H9 (cell line): ENCODE measurements around the gene RASA3. TPM values are rescaled to one million over a fixed set of nuclear protein-coding genes. Genes with fewer than 3 reads are reported as not detected.

Source experiments
- DNase-seq: peaks from one replicate; pipeline ENCODE4 v3.0.0-alpha.2; 2017
- H2AFZ ChIP-seq: one replicate; pipeline ENCODE4 v1.6.1; 2013; ENCODE audit warnings: mild to moderate bottlenecking, low read length, control low read depth, moderate library complexity
- H2AK5ac ChIP-seq: 2 replicates; pipeline ENCODE4 v1.6.1; 2013; ENCODE audit warnings: low read length, control low read depth, mixed read lengths; ENCODE audit not compliant: insufficient read length
- H2BK120ac ChIP-seq: one replicate; pipeline ENCODE4 v1.6.1; 2013; ENCODE audit warnings: low read depth, mild to moderate bottlenecking, low read length, control low read depth, inconsistent platforms; ENCODE audit not compliant: poor library complexity, severe bottlenecking
- H2BK12ac ChIP-seq: 2 replicates; pipeline ENCODE4 v1.6.1; 2013; ENCODE audit warnings: low read length, control low read depth, mixed read lengths, low read depth; ENCODE audit not compliant: insufficient read length
- H2BK15ac ChIP-seq: 2 replicates; pipeline ENCODE4 v1.6.1; 2013; ENCODE audit warnings: low read depth, low read length, control low read depth
- H2BK20ac ChIP-seq: one replicate; pipeline ENCODE4 v1.6.1; 2013; ENCODE audit warnings: low read depth, mild to moderate bottlenecking, low read length, control low read depth, inconsistent platforms; ENCODE audit not compliant: poor library complexity, severe bottlenecking
- H2BK5ac ChIP-seq: 2 replicates; pipeline ENCODE4 v1.6.1; 2013; ENCODE audit warnings: low read length, control low read depth, mixed read lengths; ENCODE audit not compliant: insufficient read length
- H3K14ac ChIP-seq: 2 replicates; pipeline ENCODE4 v1.6.1; 2013; ENCODE audit warnings: low read length, control low read depth; ENCODE audit not compliant: insufficient read depth
- H3K18ac ChIP-seq: 2 replicates; pipeline ENCODE4 v1.6.1; 2013; ENCODE audit warnings: low read depth, mild to moderate bottlenecking, mixed read lengths, low read length, control low read depth; ENCODE audit not compliant: insufficient read length
- H3K23ac ChIP-seq: 2 replicates; pipeline ENCODE4 v1.6.1; 2013; ENCODE audit warnings: low read length, control low read depth, mixed read lengths, low read depth; ENCODE audit not compliant: insufficient read length
- H3K23me2 ChIP-seq: 2 replicates; pipeline ENCODE4 v1.6.1; 2013; ENCODE audit warnings: low read depth, mild to moderate bottlenecking, mixed read lengths, low read length, control low read depth; ENCODE audit not compliant: insufficient read length, poor library complexity, severe bottlenecking
- H3K27ac ChIP-seq: 2 replicates; pipeline ENCODE4 v1.5.1; 2013; ENCODE audit warnings: low read length, control low read depth, mixed read lengths, low read depth; ENCODE audit not compliant: insufficient read length
- H3K27me3 ChIP-seq: 2 replicates; pipeline ENCODE4 v1.6.1; 2013; ENCODE audit warnings: low read length, control low read depth, inconsistent platforms; ENCODE audit not compliant: insufficient read depth
- H3K4ac ChIP-seq: 2 replicates; pipeline ENCODE4 v1.6.1; 2013; ENCODE audit warnings: low read depth, mild to moderate bottlenecking, control low read depth, inconsistent platforms, low read length, moderate library complexity
- H3K4me1 ChIP-seq: 2 replicates; pipeline ENCODE4 v1.6.1; 2013; ENCODE audit warnings: low read length, control low read depth, inconsistent platforms; ENCODE audit not compliant: insufficient read depth
- H3K4me2 ChIP-seq: 2 replicates; pipeline ENCODE4 v1.6.1; 2013; ENCODE audit warnings: low read length, control low read depth, mixed read lengths; ENCODE audit not compliant: insufficient read length, insufficient read depth
- H3K56ac ChIP-seq: 2 replicates; pipeline ENCODE4 v1.6.1; 2013; ENCODE audit warnings: low read depth, mild to moderate bottlenecking, mixed read lengths, low read length, control low read depth; ENCODE audit not compliant: insufficient read length
- H3K79me1 ChIP-seq: 2 replicates; pipeline ENCODE4 v1.6.1; 2013; ENCODE audit warnings: low read depth, mild to moderate bottlenecking, moderate library complexity, low read length, control low read depth, inconsistent platforms; ENCODE audit not compliant: insufficient read depth, poor library complexity, severe bottlenecking
- H3K79me2 ChIP-seq: 2 replicates; pipeline ENCODE4 v1.6.1; 2013; ENCODE audit warnings: low read length, control low read depth, inconsistent platforms; ENCODE audit not compliant: insufficient read depth
- H3K9ac ChIP-seq: 2 replicates; pipeline ENCODE4 v1.6.1; 2013; ENCODE audit warnings: low read length, control low read depth, mixed read lengths; ENCODE audit not compliant: insufficient read length; ENCODE audit errors: extremely low read depth
- H3K9me3 ChIP-seq: one replicate; pipeline ENCODE4 v1.6.1; 2013; ENCODE audit warnings: low read depth, low read length, inconsistent platforms; ENCODE audit not compliant: control insufficient read depth
- H3T11ph ChIP-seq: one replicate; pipeline ENCODE4 v1.6.1; 2013; ENCODE audit warnings: mild to moderate bottlenecking, low read length, control low read depth, inconsistent platforms
- H4K20me1 ChIP-seq: one replicate; pipeline ENCODE4 v1.6.1; 2013; ENCODE audit not compliant: control insufficient read depth, insufficient read length, insufficient read depth
- H4K5ac ChIP-seq: 2 replicates; pipeline ENCODE4 v1.6.1; 2013; ENCODE audit warnings: low read depth, mild to moderate bottlenecking, mixed read lengths, low read length, control low read depth; ENCODE audit not compliant: insufficient read length
- H4K8ac ChIP-seq: replicated peaks from 2 replicates; pipeline ENCODE4 v1.6.1; 2013; ENCODE audit warnings: low read length, control low read depth, mixed read lengths, low read depth; ENCODE audit not compliant: insufficient read length
- H4K91ac ChIP-seq: 2 replicates; pipeline ENCODE4 v1.6.1; 2013; ENCODE audit warnings: low read depth, mild to moderate bottlenecking, moderate library complexity, mixed read lengths, low read length, control low read depth; ENCODE audit not compliant: insufficient read length
- H3K27ac Mint-ChIP-seq, 3 experiments: 2 replicates in 2 of 3; 3 replicates in 1 of 3; pipeline ENCODE4 v1.8.0; 2020 to 2021; ENCODE audit warnings: mixed read lengths in 3 of 3, mild to moderate bottlenecking in 1 of 3, moderate library complexity in 1 of 3
- H3K27me3 Mint-ChIP-seq: 2 replicates; pipeline ENCODE4 v1.8.0; 2021; ENCODE audit warnings: low read depth, mild to moderate bottlenecking, moderate library complexity, mixed read lengths
- H3K36me3 Mint-ChIP-seq, 3 experiments: 2 replicates in 2 of 3; 3 replicates in 1 of 3; pipeline ENCODE4 v1.8.0; 2020 to 2021; ENCODE audit warnings: low read depth in 3 of 3, mixed read lengths in 3 of 3; ENCODE audit not compliant: insufficient read depth in 1 of 3
- H3K4me1 Mint-ChIP-seq, 2 experiments: 2 replicates each; pipeline ENCODE4 v1.8.0; 2020; ENCODE audit warnings: mixed read lengths in 2 of 2
- H3K4me3 Mint-ChIP-seq, 2 experiments: 2 replicates in 1 of 2; 3 replicates in 1 of 2; pipeline ENCODE4 v1.8.0; 2020 to 2021; ENCODE audit warnings: mild to moderate bottlenecking in 2 of 2, mixed read lengths in 2 of 2, moderate library complexity in 1 of 2
- H3K9me3 Mint-ChIP-seq, 2 experiments: 2 replicates in 1 of 2; 3 replicates in 1 of 2; pipeline ENCODE4 v1.8.0; 2020; ENCODE audit warnings: mild to moderate bottlenecking in 2 of 2, mixed read lengths in 2 of 2, moderate library complexity in 1 of 2
- WGBS: extraction: QIAGEN DNeasy Blood & Tissue Kit; methylation state at CpG from one replicate; pipeline ENCODE4 v1.1.7; 2013; ENCODE audit warnings: missing lambda C conversion rate, low lambda C conversion rate, mixed read lengths; ENCODE audit not compliant: insufficient read length; ENCODE audit errors: extremely low coverage; 5-methylcytosine and 5-hydroxymethylcytosine counted together
- total RNA-seq: library from RNA; stranded (reverse); gene quantifications from 2 replicates; pipeline ENCODE4 v1.2.1, GENCODE V29; 2021
- TF ChIP-seq, protein P1 (sequence below): fragments of 200-600 bp; sonication (generic); conservative IDR thresholded peaks from 3 replicates; pipeline ENCODE4 v1.8.0; 2021; ENCODE audit warnings: antibody characterized with exemption, mild to moderate bottlenecking

RASA3 gene
- total RNA-seq, 1 experiment from 2014 or later, result 12.3 TPM

DNA sequence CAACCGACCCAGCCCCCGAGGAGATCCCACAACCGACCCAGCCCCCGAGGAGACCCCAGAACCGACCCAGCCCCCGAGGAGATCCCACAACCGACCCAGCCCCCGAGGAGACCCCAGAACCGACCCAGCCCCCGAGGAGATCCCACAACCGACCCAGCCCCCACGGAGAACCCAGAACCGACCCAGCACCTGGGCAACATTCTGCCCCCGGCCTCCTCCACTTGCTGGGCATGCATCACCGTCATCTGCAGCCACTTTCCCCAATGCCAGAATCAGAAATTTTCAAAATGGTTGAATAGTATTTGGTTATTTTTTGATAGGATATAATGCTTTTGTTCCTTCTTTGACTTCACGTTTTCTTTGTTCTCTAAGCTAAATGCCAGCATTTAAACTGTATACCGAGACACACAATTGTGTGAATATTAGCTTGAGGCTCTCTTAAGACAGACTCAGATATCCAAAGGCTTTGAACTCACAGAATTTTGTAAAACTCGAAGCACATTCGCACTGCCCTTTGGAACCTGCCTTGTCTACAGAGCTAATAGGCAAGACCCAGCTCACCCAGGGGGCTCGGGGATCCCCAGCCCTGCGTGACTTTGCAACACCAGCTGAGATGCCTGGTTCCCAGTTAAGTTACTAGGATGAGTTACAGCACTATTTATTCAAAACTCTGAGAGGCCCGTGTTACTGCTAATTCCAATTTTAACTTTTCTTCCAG lies 15.5 kb upstream of the RASA3 start:
- Histone ChIP-seq H4K91ac (no peak overlapping the region), H3K79me2 (no peaks in the 10 kb centered on the region), H3K4me1 (no peaks in the 10 kb centered on the region; the same call in 1 of the 2 replicates), H2BK15ac (no peak overlapping the region), H2BK5ac (no peak overlapping the region), H2AK5ac (no peak overlapping the region), H3K14ac (no peak overlapping the region), H3K23me2 (no peaks in the 10 kb centered on the region), H2BK120ac (no peak overlapping the region), H4K20me1 (no peaks in the 10 kb centered on the region), H4K8ac (no peak overlapping the region), H3K18ac (no peak overlapping the region), H3K27me3 (no peaks in the 10 kb centered on the region), H4K5ac (no peak overlapping the region), H3K56ac (no peak overlapping the region), H2BK20ac (no peak overlapping the region), H2AFZ (no peak overlapping the region), H3K9me3 (no peaks in the 10 kb centered on the region), H3K9ac (no peak overlapping the region), H3K79me1 (no peaks in the 10 kb centered on the region), H3T11ph (no peak overlapping the region), H2BK12ac (no peak overlapping the region), H3K4ac (no peak overlapping the region), H3K4me2 (no peak overlapping the region), H3K23ac (no peak overlapping the region), H3K27ac (no peak overlapping the region)
- Mint-ChIP-seq H3K4me1 (peaks cover 10 to 11% of the 10 kb centered on the region in 2 experiments), H3K4me3 (no peak overlapping the region; a peak in 1 of 5 replicates), H3K27ac (no peak overlapping the region), H3K9me3 (no peaks in the 10 kb centered on the region), H3K27me3 (peaks cover 5% of the 10 kb centered on the region), H3K36me3 (no peaks in the 10 kb centered on the region)
- no CpG with 5 or more reads among the region's 22 CpGs for WGBS
- TF ChIP-seq, protein P1, sequence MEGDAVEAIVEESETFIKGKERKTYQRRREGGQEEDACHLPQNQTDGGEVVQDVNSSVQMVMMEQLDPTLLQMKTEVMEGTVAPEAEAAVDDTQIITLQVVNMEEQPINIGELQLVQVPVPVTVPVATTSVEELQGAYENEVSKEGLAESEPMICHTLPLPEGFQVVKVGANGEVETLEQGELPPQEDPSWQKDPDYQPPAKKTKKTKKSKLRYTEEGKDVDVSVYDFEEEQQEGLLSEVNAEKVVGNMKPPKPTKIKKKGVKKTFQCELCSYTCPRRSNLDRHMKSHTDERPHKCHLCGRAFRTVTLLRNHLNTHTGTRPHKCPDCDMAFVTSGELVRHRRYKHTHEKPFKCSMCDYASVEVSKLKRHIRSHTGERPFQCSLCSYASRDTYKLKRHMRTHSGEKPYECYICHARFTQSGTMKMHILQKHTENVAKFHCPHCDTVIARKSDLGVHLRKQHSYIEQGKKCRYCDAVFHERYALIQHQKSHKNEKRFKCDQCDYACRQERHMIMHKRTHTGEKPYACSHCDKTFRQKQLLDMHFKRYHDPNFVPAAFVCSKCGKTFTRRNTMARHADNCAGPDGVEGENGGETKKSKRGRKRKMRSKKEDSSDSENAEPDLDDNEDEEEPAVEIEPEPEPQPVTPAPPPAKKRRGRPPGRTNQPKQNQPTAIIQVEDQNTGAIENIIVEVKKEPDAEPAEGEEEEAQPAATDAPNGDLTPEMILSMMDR, result no peak
- DNase-seq, result no peak
